ENCODE data around the gene DOC2A.
A peak's percentile ranks its signal among the peaks of the same experiment; 100 is the strongest.

DOC2A gene

GRCh38 chr16:29982560-29983419 is 28.0 kb downstream of the DOC2A start:
- no peak for DNase-seq
- in situ Hi-C loops (cut with MboI; ENCODE audit: low pct_unique_long_range_greater_than_20kb, low sequenced_read_pairs): no loop called here

- no peak for DNase-seq
- in situ Hi-C loops (cut with MboI; ENCODE audit: low pct_unique_long_range_greater_than_20kb, low sequenced_read_pairs): no loop called here
Measured at GRCh38 chr16:29978564-29979270, 32.1 kb downstream of the DOC2A start.

GRCh38 chr16:29978081-29978480 is 32.7 kb downstream of the DOC2A start:
- in situ Hi-C loops (cut with MboI; ENCODE audit: low pct_unique_long_range_greater_than_20kb, low sequenced_read_pairs): no loop called here

GRCh38 chr16:29977063-29977825 is 33.6 kb downstream of the DOC2A start:
- in situ Hi-C loops (cut with MboI; ENCODE audit: low pct_unique_long_range_greater_than_20kb, low sequenced_read_pairs): no loop called here
- DNase-seq: no peak

More at GRCh38 chr16:29978081-29978480, 32.7 kb downstream of the DOC2A start:
- no peak for DNase-seq

- in situ Hi-C loops (cut with MboI; ENCODE audit: low pct_unique_long_range_greater_than_20kb, low sequenced_read_pairs): no loop called here
- DNase-seq: no peak
Measured at GRCh38 chr16:29975811-29976511, 34.9 kb downstream of the DOC2A start.

- in situ Hi-C loops (cut with MboI; ENCODE audit: low pct_unique_long_range_greater_than_20kb, low sequenced_read_pairs): no loop called here
- peak; percentile 12 for DNase-seq
Measured at GRCh38 chr16:29975134-29975538, 35.7 kb downstream of the DOC2A start.

- peak; percentile 19 for DNase-seq
- in situ Hi-C loops (cut with MboI; ENCODE audit: low pct_unique_long_range_greater_than_20kb, low sequenced_read_pairs): no loop called here
Measured at GRCh38 chr16:29974291-29975133, 36.3 kb downstream of the DOC2A start.

GRCh38 chr16:29973384-29974246 is 37.2 kb downstream of the DOC2A start, which contains the start of gene TAOK2:
TAOK2 (plus strand) TSS chr16:29973868; CDS start chr16:29977773, 3,905 bp downstream.
- in situ Hi-C loops (cut with MboI; ENCODE audit: low pct_unique_long_range_greater_than_20kb, low sequenced_read_pairs): no loop called here
- peak; percentile 100 for DNase-seq

GRCh38 chr16:29972992-29973383 is 37.8 kb downstream of the DOC2A start:
- no peak for DNase-seq
- in situ Hi-C loops (cut with MboI; ENCODE audit: low pct_unique_long_range_greater_than_20kb, low sequenced_read_pairs): no loop called here

GRCh38 chr16:29972500-29972899 is 38.3 kb downstream of the DOC2A start:
- no peak for DNase-seq
- in situ Hi-C loops (cut with MboI; ENCODE audit: low pct_unique_long_range_greater_than_20kb, low sequenced_read_pairs): no loop called here

GRCh38 chr16:29971304-29971703 is 39.5 kb downstream of the DOC2A start:
- in situ Hi-C loops (cut with MboI; ENCODE audit: low pct_unique_long_range_greater_than_20kb, low sequenced_read_pairs): no loop called here
- DNase-seq: no peak

- in situ Hi-C loops (cut with MboI; ENCODE audit: low pct_unique_long_range_greater_than_20kb, low sequenced_read_pairs): no loop called here
Measured at GRCh38 chr16:29968205-29968604, 42.6 kb downstream of the DOC2A start.

GRCh38 chr16:29963021-29963743 is 47.6 kb downstream of the DOC2A start:
- no peak for DNase-seq
- in situ Hi-C loops (cut with MboI; ENCODE audit: low pct_unique_long_range_greater_than_20kb, low sequenced_read_pairs): no loop called here

More at GRCh38 chr16:29968205-29968604, 42.6 kb downstream of the DOC2A start:
- no peak for DNase-seq

GRCh38 chr16:29962344-29962994 is 48.4 kb downstream of the DOC2A start:
- peak; percentile 50 for DNase-seq
- in situ Hi-C loops (cut with MboI; ENCODE audit: low pct_unique_long_range_greater_than_20kb, low sequenced_read_pairs): no loop called here

- in situ Hi-C loops (cut with MboI; ENCODE audit: low pct_unique_long_range_greater_than_20kb, low sequenced_read_pairs): no loop called here
- DNase-seq: peak; percentile 97
Measured at GRCh38 chr16:29961479-29962343, 49.1 kb downstream of the DOC2A start, which contains the start of gene TMEM219. TMEM219 (plus strand) TSS chr16:29962079; CDS start chr16:29963144, 1,065 bp downstream.
